ENCODE measurements around the gene AP2B1. TPM values are rescaled to one million over a fixed set of nuclear protein-coding genes. Genes with fewer than 3 reads are reported as not detected.

The AP2B1 gene
- total and polyA plus RNA-seq, 9 of the 15 experiments (the other 6 are each of a cell fraction or from before 2014, with no cell fraction given) = 60.1 to 287 (median 105) TPM

- POLR2A ChIA-PET = interaction anchor here (0.6 to 2.6 kb wide), 8 partner anchors 9 to 88 kb away, joined by 3 to 12 read pairs (median 4); partner anchors contain the start of gene PEX12
- no peak for DNase-seq (ENCODE audit: extremely low read depth in 1 of 4, low spot score in 3 of 4)
- in situ Hi-C loops (cut with MboI) = no loop called here
- FAIRE-seq = no peak
- H3K36me3 ChIP-seq (ENCODE audit: control insufficient read depth, insufficient read depth, low read length) = peaks cover 92% of the 10 kb centered on the region
- no peak overlapping the region for H2AFZ ChIP-seq (ENCODE audit: low read depth, low read length)
- no peaks in the 10 kb centered on the region for H4K20me1 ChIP-seq (replicated peaks; ENCODE audit: control insufficient read depth, insufficient read depth, low read length)
- no peak overlapping the region for H3K27ac ChIP-seq (ENCODE audit: extremely low read depth, low read depth, low read length)
- no peak overlapping the region for H3K4me3 ChIP-seq
- no peaks in the 10 kb centered on the region for H3K4me1 ChIP-seq (replicated peaks in 1 of 2; ENCODE audit: control insufficient read depth in 2 of 2, insufficient read depth in 2 of 2, low read length in 2 of 2)
- no peaks in the 10 kb centered on the region for H3K27me3 ChIP-seq (ENCODE audit: control insufficient read depth in 2 of 2, insufficient read depth in 2 of 2, low read length in 2 of 2)
- H3K4me2 ChIP-seq (ENCODE audit: insufficient read depth, low read length) = no peak overlapping the region
- WGBS (ENCODE audit: insufficient coverage, low coverage, missing lambda C conversion rate) = 50% methylated on average over 2 of the region's 2 CpGs
- TF ChIP-seq CEBPG (CRISPR knock-in tag; IDR thresholded peaks at IDR 0.05) (no peak), CEBPG (tag; conservative IDR thresholded peaks at IDR 0.05 in 1 of 2, IDR thresholded peaks at IDR 0.05 in 1 of 2) (peak; percentile 15 to 30; a peak in 2 of 4 replicates), PPARD (CRISPR knock-in tag; IDR thresholded peaks at IDR 0.05) (no peak), CEBPB (tag; IDR thresholded peaks at IDR 0.05) (peak; percentile 74)
- intact Hi-C loops (cut with micrococcal nuclease) = no loop called here
- BruUV-seq (replicated peaks) = no TSS peak
- CTCF ChIA-PET (ENCODE audit: low intra/inter-chr PET ratio) = no interaction called here
- no peaks in the 10 kb centered on the region for H3K9me3 ChIP-seq (replicated peaks; ENCODE audit: control insufficient read depth, insufficient read depth, low read depth, low read length)
- no peaks in the 10 kb centered on the region for H3K79me2 ChIP-seq (ENCODE audit: control insufficient read depth, insufficient read depth, low read length)
- ATAC-seq = no peak
- no peaks in the 10 kb centered on the region for H3K9me1 ChIP-seq (ENCODE audit: control insufficient read depth, insufficient read depth, low read length)
- no peak overlapping the region for H3K9ac ChIP-seq (ENCODE audit: insufficient read depth in 1 of 2, low read depth in 2 of 2, low read length in 2 of 2)
Observed at GRCh38 chr17:35666070-35666469, 78.9 kb downstream of the AP2B1 start.

- Histone ChIP-seq H3K79me2 (ENCODE audit: control insufficient read depth, insufficient read depth, low read length) (no peaks in the 10 kb centered on the region), H3K4me3 (no peak overlapping the region), H4K20me1 (replicated peaks; ENCODE audit: control insufficient read depth, insufficient read depth, low read length) (no peaks in the 10 kb centered on the region), H3K4me1 (replicated peaks in 1 of 2; ENCODE audit: control insufficient read depth in 2 of 2, insufficient read depth in 2 of 2, low read length in 2 of 2) (no peaks in the 10 kb centered on the region), H3K27me3 (ENCODE audit: control insufficient read depth in 2 of 2, insufficient read depth in 2 of 2, low read length in 2 of 2) (no peaks in the 10 kb centered on the region), H3K36me3 (ENCODE audit: control insufficient read depth, insufficient read depth, low read length) (peaks cover 92% of the 10 kb centered on the region), H3K4me2 (ENCODE audit: insufficient read depth, low read length) (no peak overlapping the region), H3K9me3 (replicated peaks; ENCODE audit: control insufficient read depth, insufficient read depth, low read depth, low read length) (no peaks in the 10 kb centered on the region), H2AFZ (ENCODE audit: low read depth, low read length) (no peak overlapping the region), H3K9me1 (ENCODE audit: control insufficient read depth, insufficient read depth, low read length) (no peaks in the 10 kb centered on the region), H3K9ac (ENCODE audit: insufficient read depth in 1 of 2, low read depth in 2 of 2, low read length in 2 of 2) (no peak overlapping the region), H3K27ac (ENCODE audit: extremely low read depth, low read depth, low read length) (no peak overlapping the region)
- WGBS (ENCODE audit: insufficient coverage, low coverage, missing lambda C conversion rate) = 44% methylated on average over 2 of the region's 2 CpGs
- in situ Hi-C loops (cut with MboI) = no loop called here
- peak; percentile 35; the same call in 1 of the 3 replicates for ATAC-seq
- ChIA-PET CTCF (ENCODE audit: low intra/inter-chr PET ratio) (no interaction called here), POLR2A (interaction anchor here (0.7 kb wide), 1 partner anchor 13 kb away, joined by 3 read pairs; no protein-coding TSS in a partner anchor)
- TF ChIP-seq FOSL1 (tag; conservative IDR thresholded peaks at IDR 0.05) (peak; percentile 74), ETV6 (IDR thresholded peaks at IDR 0.05; ENCODE audit: borderline replicate concordance in 1 of 2, low read depth in 2 of 2, low read length in 1 of 2) (no peak), ETV6 (CRISPR knock-in tag; IDR thresholded peaks at IDR 0.05; ENCODE audit: borderline replicate concordance) (no peak), PBX2 (CRISPR knock-in tag; IDR thresholded peaks at IDR 0.05; ENCODE audit: low read depth) (no peak), PBX2 (tag; conservative IDR thresholded peaks at IDR 0.05; ENCODE audit: low read depth) (peak; percentile 41; the same call in 1 of the 2 replicates), MEIS2 (IDR thresholded peaks at IDR 0.05; ENCODE audit: partially characterized antibody) (peak; percentile 20)
- FAIRE-seq = no peak
- BruUV-seq (replicated peaks) = no TSS peak
- intact Hi-C loops (cut with micrococcal nuclease) = no loop called here
- DNase-seq (ENCODE audit: extremely low read depth in 1 of 4, low spot score in 3 of 4) = no peak
Observed at GRCh38 chr17:35666967-35667532, 79.9 kb downstream of the AP2B1 start.

Measured in K562 (cell line).